ENCODE measurements around the gene ABCD2.
"Not testable (repeated sequence)": the region's sequence is repeated elsewhere in the genome, so short reads cannot be mapped to it uniquely, and the experiment has no call there.

ABCD2 gene

DNA sequence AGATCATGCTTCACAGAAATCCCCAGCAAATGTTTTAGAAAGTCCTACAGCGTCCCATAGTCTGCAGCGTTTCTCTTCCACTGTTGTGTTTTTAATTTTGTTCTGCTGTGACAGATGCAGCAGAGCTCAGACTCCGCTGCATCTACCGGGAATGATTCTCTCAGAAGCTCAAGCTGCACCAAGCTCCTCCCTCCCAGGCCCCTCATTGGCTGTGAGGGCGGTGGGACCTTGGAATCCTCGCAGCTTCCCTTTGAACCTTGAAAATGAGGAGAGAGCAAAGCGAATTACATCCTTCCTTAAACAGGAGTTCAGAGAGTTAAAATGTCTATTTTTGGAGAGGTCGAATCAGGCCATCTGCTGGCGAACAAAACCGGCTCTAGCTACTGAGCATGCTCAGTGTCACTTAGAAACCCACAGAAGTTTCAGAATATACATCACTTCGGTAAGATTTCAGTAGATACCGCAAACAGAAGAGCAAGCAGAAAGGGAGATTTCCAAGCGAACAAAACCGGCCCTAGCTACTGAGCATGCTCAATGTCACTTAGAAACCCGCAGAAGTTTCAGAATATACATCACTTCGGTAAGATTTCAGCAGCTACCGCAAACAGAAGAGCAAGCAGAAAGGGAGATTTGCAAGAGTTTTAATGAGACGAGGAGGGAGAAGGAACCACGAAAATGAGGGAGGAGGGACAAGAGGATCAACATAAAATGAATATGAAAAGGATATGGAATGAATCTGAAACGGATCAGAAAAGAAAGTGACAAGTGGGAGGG is at the start of gene ABCD2:
TSS of gene ABCD2 (minus strand) at position 144 of the 774 bp plus-strand sequence. CDS start 188 bp downstream, outside the sequence.
- DNase-seq (ENCODE audit: low read depth in 2 of 2), result peak; percentile 54 to 61

DNA sequence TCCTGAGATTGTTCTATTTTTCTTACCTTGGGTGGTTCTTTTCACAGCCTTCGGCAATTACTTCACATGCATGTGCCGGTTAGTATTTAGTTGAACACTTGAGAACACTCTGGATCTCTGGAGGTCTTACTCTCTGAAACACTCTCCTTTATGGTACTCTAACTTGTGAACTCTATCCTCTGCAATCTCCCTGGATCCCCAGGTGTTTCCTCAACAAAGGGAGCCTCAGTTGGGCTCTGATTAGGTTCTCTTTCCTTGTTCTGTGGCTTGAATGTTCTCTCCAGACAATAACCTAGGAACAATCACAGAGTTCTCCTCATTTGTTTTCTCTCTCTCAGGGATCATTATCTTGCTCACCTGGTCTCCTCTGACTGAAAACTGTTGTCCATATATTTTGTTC is 40.5 kb upstream of the ABCD2 start:
- no peak for DNase-seq (ENCODE audit: low read depth in 2 of 2)

DNA sequence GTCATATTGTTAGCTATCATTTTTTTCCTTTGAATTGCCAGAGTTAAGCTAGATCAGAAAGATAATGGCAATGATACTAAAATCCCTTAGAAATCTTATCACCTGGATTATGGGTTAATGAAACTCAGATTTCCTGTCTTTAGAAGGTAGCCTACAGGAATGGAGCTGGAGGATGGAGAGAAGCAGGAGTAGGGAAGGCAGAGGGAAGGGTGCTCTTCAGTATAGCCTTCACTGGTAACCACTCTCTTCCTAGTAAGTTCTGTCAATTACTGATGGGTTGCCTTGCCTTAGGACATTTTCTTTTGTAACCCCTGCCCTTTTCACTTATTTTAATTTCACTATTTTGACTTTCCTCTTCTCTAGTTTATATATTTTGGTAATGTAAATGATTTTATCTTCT is 27.8 kb upstream of the ABCD2 start:
- DNase-seq (ENCODE audit: low read depth in 2 of 2), result no peak

DNA sequence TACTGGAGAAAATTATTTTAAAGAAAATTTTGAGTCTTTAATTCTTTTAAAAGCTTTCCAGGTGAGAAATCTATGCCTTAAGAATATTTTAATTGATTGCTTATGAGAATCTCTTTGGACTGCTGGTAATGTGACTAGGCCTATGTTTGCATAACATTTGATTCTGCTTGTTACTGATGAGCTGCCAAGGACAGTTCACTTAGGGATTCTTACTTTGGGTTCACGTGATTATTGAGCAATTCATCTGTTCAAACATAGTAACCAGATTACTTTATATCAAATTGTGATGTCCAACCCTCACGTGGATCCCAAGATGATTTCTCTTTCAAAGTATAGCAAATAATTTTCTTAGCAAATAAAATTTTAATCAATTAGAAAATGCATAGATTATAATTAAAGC is 27.4 kb upstream of the ABCD2 start:
- DNase-seq (ENCODE audit: low read depth in 2 of 2), result no peak

DNA sequence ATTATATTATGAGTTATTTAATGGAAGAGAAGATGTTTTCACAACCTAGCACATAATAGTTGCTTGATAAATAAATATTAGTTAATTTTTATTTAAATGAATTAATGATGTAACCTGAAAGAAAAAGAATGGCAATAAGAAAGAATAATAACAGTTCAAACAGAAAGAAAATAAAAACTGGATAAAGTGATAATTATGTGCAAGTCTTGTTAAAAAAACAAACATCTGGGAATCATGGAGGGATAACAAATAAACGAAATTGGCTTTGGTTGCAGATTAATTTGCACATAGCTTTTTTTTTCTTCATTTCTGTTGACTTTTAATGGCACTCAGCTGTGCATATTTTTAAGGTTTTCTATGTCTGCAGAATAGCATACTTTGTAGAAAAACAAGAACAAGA is 23.4 kb upstream of the ABCD2 start:
- no peak for DNase-seq (ENCODE audit: low read depth in 2 of 2)

DNA sequence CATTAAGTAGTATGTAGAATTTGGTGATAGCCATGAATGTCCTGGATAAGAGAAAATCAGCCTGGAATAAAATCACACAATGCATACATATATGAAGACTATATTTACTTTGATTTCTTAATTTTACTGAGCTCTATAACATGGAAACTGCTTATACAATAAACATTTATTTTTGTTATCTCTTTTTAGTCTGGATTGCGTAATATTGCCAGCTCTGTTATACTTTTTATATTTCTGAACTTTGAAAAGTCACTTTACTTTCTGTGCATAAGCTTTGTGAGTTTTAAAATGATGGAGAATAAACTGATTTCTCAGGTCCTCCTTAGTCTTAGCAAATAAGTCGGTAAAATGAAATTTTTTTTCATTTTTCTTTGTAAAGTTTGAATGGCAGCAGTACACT is 19.2 kb upstream of the ABCD2 start:
- no peak for DNase-seq (ENCODE audit: low read depth in 2 of 2)

DNA sequence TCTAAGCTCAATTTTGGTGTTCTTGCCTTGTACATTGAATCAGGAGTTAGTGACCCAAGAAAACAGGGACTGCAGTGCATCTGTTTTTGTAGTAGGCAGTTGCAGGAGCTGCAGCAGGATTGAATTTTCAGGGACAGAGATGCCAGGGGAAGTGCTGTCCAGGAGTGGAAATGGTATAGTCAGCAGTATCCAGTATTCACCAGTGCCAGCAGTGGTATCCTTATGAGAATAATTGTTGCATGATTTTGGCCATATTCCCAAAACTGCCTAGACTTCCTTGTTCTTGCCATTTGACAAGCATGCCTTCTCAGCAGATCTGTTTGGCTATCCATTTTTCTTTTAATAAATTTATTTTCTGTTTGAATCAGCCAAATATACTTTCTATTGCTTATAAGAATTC is 18.6 kb upstream of the ABCD2 start:
- DNase-seq (ENCODE audit: low read depth in 2 of 2), result no peak

DNA sequence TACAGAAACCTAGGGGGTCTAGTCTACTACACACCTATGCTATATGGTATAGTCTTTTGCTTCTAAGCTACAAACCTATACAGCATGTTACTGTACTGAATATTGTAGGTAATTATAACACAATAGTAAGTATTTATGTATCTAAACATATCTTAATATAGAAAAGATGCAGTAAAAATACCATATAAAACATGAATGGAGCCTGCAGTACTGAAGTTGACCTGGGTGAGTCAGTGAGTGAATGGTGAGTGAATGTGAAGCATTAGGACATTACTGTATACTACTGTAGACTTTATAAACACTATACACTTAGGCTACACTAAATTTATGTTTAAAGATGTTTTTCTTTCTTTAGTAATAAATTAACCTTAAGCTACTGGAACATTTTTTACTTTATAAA is 13.1 kb upstream of the ABCD2 start:
- no peak for DNase-seq (ENCODE audit: low read depth in 2 of 2)

DNA sequence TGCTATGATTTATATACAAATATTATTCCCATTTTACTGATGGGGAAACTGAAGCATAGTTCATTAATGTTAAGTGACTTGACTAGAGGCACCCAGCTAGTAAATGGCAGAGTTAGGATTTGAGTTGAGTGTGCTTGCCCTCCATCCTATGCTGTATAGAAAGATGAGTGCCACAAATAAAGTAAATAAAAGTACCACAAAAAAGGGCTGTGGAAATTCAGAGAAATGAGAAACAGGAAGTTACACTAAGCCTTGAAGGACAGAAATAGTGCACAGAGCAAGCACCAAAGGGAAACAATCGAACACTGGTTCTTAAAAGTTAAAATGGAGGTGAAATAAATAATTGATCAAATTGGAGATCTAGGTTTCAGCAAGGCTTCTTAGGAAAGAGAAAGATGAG is 9.2 kb upstream of the ABCD2 start:
- no peak for DNase-seq (ENCODE audit: low read depth in 2 of 2)

DNA sequence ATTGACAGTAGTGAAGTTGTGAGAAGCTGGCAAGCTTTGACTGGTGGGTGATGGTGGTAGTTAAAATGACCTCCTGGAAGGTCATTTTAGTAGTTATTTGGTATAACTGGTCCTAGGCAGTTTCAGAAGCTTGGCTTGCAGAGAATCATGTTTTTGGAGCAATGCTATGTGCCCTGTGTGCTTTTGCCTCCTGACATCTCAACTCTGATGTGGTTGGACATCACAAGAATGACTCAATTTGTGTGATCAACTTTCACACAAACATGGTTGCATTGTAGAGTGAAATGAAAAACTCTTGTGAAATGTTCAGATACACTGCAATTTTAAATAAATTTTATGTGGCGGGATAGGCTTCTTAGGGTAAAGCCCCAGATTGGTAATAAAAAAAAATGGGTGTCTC is 8.3 kb upstream of the ABCD2 start:
- no peak for DNase-seq (ENCODE audit: low read depth in 2 of 2)

DNA sequence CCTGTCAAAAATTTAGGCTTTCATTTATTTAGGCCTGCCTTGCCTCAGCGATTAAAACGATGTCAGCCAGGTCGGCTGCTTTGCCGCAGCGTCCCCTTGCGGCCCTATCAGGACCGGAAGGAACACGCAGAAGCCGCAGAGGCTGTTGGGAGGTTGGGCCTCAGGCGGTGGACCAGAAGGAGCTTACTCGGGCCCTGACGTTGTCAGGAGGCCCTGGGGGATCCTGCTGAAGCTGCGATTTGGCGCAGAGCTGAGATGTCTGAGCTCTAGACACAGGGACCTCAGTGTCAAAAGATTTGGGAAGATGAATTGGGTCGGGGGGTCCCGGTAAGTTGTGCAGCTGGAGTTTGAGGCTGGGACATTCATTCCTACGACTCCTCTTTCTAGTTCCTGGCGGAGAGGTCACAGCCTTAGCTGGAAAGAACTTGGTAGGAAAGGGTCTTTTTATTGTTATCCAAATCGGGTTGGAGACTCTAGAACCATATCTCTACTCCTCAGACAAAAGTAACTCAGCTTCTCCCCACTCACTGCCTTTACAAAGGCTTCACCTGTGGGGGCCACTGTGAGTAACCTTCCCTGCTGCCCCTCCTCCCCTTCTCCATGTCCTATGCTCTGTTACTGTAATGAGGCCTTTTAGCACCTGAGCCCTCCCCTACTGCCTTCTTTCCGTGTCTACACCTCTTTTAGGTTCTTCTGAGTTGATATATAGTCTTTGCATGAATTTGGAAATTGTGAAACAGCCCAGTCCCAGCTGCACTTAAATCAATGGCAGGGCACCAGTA is 6.6 kb upstream of the ABCD2 start:
- no peak for DNase-seq (ENCODE audit: low read depth in 2 of 2)

DNA sequence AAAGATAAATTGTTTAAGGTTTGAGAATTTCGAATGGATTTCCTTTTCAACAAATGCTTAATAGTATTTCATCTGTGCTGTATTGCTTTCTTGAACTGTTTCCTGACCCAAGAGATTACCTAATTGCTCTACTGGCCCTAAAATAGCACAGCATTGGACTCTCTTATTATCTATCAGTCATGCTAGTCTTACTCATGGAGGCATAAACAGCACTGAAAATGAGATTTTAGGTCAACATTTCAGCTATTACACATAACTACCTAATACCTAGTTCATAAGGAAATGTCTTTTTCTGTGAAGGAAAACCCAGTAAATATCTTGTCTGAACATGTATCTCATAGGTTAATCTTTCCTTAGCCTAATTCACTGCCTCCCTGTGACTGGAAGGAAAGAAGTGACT is 4.3 kb upstream of the ABCD2 start:
- no peak for DNase-seq (ENCODE audit: low read depth in 2 of 2)

DNA sequence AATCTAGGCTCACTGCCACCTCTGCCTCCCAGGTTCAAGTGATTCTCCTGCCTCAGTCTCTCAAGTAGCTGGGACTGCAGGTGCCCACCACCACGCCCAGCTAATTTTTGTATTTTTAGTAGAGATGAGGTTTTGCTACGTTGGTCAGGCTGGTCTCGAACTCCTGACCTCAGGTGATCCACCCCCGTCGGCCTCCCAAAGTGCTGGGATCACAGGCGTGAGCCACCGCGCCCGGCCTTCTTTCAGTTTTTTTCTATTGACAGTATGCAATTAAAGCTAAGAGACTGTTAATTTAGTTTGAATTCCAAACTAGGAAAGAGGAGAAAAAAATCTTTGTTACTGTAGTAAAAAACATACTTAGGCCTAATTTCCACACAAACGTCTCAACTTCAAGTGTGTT is 3.6 kb upstream of the ABCD2 start:
- not testable (repeated sequence) for DNase-seq (ENCODE audit: low read depth in 2 of 2)

DNA sequence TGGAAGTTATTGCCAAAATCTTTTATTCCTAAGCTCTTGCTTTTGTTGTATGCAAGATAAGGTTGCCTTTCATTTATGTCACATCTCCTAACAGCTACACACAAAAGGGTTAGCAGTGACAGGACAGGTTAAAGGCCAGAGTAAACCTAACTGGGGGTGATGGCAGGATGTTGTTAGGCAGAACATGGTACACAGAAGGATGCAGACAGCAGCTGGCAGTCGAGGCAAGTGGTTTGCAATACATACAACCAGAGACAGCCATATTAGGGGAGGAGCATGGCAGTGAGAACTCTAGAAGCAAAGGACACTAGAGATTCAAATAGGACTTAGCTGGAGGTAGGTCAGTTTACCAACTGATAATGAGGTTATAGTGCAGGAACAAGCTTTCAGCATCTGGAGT is 2.7 kb upstream of the ABCD2 start:
- DNase-seq (ENCODE audit: low read depth in 2 of 2), result no peak

DNA sequence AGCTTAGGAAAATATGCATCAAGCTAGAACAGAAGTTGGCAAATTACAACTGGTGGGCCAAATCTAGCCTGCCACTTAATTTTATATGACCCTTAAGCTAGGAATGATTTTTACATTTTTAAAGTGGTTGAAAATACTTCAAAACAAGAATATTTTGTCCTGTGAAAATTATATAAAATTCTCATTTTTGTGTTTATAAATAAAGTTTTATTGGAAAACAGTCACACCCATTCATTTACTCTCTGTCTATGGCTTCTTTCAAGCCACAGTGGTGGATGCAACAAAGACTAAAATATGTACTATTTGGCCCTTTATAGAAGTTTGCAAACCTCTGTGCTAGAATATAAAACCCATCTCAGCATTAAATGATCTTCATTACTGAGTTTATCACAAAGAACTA is 2.1 kb upstream of the ABCD2 start:
- DNase-seq (ENCODE audit: low read depth in 2 of 2), result no peak

DNA sequence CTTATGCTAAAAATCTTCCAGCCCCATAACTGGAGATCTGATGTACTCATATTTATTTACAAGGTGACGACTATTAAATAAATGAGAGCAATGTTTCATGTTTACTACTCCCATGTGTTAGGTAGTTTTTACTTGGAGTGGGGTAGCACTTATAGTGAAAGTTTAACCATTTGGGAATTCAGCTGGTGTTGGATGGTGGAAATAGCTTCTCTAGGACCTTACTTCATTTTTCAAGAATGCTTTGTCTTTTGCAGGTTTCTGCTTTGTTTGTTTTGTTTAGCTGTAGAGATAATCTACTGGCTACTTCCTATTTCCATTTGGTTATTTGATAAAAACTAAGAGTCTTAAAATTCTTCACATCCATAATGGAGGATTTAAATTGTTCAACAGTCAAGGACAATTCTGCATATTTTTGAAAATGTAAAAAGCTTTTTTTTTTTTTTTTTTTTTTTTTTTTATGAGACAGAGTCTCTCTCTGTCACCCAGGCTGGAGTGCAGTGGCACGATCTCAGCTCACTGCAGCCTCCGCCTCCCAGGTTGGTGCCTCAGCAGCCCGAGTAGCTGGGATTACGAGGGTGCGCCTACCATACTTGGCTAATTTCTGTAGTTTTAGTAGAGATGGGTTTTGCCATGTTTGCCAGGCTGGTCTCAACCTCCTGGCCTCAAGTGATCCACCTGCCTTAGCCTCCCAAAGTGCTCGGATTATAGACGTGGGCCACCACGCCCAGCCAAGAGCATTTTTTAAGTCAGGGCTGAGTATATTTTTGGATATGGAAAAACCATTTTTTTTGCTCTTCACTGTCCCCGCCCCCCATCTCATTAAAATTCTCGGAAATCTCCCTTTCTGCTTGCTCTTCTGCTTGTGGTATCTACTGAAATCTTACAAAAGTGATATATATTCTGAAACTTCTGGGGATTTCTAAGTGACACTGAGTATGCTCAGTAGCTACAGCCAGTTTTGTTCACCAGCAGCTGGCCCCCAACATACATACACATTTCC is 1.4 kb upstream of the ABCD2 start:
- DNase-seq (ENCODE audit: low read depth in 2 of 2), result no peak

DNA sequence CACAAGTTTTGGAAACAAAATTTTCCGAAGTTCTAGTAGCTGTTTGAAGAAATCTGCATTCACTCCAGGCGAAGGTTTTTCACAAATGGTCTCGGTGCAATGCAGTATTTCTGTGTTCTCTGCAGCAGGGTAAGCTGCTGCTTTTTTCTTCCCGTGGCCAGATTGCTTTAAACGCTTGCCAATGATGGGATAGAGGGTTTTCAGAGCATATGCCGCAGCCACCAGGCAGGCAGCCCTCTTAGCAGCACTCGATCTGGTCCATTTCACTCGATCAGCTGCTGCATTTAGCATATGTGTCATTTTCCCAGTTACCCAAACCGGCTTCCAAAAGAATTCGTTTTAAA is 315 bp downstream of the ABCD2 start:
- no peak for DNase-seq (ENCODE audit: low read depth in 2 of 2)

DNA sequence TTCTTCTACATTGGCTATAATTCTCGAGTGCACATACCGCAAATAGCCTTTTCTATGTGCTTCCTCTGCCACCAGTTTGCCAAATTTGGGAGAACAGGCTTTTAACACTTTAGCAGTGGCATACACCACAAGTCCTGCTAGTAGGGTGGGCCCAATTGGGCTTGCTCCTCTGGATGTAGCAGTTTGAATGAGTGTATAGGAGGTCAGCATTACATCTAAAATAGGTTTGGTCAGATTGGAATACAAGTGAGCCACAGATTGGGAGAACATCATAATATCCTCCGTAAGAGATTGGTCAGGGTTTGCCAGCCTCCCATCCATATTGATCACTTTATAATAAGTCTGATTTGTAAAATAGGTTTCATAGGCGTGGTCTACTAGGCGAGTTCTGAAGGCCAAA is 902 bp downstream of the ABCD2 start:
- no peak for DNase-seq (ENCODE audit: low read depth in 2 of 2)

DNA sequence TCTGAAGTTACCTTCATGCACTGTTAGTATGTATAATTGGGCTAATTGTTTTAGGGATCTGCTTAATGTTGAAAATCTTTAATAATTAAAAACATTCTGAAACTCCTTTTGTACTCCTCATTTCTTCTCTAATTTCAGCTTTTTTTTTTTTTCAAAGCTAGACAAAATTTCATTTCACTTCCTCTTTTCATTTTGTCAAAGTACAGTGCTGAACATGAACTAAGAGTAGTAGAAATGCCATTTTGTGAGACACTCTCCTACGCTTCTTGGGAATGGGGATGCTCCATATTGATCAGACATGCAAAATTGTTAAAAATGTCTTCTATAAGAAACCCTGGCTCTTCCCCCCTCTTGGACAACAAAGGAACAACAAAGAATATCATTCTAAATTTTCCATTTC is 1.7 kb downstream of the ABCD2 start:
- no peak for DNase-seq (ENCODE audit: low read depth in 2 of 2)

DNA sequence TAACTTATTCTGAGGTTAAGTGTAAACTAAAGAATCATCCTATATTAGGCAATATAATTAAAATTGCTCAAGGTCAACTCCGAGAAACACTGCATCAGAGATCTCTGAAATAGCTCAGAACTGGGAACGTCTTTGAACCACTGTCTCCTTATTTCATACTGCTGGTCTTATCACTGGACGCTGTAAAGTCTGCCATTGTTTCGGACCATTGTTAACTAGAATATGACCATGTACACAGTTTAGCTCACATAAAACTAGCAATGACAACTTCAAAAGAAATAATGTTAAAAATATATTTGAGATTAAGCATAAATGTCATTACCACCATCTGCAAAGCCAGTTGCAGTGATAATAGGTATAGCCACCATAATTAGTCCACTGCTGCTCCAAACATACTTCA is 2.9 kb downstream of the ABCD2 start:
- DNase-seq (ENCODE audit: low read depth in 2 of 2), result no peak

DNA sequence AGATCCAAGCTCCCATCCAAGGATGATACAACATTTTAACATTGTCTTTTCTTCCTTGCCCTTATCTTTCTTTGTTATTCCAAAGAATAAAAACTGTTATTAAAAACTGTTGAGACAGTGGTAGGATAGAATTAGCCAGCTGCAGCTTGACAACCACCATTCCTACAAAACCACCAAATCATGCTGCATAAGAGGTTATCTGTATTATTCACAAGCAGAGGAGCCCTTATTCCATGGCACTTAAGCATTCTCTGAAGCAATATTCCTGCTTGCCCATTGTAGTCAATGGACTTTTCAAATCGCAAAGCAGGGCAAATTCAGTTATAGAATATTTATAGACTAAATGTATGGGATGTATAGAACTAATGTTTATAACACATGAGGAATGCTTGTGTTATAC is 3.4 kb downstream of the ABCD2 start:
- DNase-seq (ENCODE audit: low read depth in 2 of 2), result no peak

DNA sequence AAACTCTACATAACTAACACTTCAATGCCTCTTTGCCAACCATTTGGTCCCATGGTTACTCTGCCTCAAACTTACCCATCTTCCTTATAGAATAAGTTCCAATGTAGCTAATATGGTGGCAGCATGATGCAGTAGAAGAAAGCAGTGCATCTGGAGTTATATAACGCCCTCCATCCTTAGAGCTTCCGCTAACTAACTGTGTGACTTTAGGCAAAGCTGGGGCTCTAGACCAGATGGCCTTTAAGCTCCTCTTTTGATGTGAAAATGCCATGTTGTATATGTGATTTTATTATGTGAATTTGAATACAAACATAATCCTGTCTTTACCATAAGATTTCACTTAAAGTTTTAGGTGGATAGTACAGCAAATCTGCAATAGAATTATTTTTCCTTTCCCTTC is 6.1 kb downstream of the ABCD2 start:
- DNase-seq (ENCODE audit: low read depth in 2 of 2), result no peak

Measured in stimulated activated CD8-positive, alpha-beta memory T cell treated with anti-CD3 and anti-CD28 coated beads, Interleukin-7, amount 100 ng/mL, for 4 hours (primary cell).